GM12874 (cell line): ENCODE data around the gene IQSEC2.

Source experiments
- CTCF ChIP-seq: IDR thresholded peaks from 2 replicates; pipeline ENCODE4 v1.5.1; 2011; ENCODE audit warnings: low read depth, mild to moderate bottlenecking, control low read depth, low read length, moderate library complexity; ENCODE audit not compliant: insufficient read depth

IQSEC2 gene

DNA sequence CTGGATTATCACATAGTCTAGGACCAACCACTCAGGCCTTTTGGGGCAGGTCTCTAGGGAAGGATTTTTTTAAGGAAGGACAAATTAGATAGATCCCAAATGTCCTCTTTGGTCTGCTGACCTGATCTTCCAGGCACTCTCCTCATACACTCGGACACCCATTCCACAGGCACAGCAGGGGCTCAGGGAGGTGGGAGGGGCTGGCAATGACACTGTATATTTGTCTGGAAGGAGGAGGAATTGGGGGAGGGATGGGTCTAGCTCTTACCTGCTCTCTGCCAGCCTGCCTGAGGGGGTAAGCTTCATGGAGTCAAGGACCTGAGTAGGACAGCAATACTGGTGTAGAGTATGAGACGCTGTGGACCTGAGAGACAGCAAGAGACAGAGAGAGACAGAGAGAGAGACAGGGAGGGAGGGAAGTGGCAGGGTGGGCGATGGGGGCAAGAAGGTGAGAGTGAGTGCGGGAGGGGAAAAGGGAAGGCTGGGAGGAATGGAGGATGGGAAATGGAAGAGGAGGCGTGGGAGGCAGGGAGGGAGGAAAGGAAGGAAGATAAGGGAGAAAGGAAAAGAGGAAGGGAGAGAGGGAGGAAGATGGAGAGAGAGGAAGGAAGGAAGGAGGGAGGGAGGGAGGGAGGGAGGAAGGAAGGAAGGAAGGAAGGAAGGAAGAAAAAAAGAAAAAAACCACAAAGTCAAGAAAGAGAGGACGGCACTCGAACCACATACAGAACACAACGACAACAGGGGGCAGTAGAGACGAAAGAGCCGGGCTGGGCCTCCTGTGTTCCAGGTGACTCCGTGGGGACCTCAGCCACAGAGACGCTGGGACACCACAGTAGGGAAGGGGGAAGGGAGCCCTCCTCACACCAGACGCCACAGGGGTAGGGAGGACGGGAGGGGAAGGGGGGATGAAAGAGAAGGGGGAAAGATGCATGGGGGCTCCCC is 1.8 kb downstream of the IQSEC2 start:
- TF ChIP-seq CTCF: peak; percentile 28

DNA sequence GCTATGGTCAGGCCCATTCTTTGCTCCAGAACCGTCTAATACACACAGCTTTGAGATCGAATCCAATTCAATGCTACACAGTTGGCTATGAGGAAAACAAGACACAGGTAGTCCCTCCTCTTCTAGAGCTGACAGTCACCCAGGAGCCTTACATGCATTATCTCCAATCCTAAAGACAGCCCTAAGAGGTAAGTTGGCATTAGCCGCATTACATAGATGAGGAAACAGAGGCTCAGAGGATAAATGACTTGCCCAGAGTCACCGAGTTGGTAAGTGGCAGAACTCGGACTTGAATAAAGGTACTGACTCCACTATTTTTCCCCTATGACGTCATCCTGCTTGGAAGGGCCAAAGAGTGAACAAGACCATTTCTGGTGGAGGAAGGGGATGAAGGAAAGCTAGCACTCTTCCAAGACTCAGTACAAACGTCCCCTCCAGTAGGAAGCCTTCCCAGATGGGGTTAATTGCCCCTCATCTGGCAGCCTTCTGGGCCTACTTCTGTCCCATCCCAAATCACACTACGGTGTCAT is 8.5 kb downstream of the IQSEC2 start:
- no peak for TF ChIP-seq CTCF

DNA sequence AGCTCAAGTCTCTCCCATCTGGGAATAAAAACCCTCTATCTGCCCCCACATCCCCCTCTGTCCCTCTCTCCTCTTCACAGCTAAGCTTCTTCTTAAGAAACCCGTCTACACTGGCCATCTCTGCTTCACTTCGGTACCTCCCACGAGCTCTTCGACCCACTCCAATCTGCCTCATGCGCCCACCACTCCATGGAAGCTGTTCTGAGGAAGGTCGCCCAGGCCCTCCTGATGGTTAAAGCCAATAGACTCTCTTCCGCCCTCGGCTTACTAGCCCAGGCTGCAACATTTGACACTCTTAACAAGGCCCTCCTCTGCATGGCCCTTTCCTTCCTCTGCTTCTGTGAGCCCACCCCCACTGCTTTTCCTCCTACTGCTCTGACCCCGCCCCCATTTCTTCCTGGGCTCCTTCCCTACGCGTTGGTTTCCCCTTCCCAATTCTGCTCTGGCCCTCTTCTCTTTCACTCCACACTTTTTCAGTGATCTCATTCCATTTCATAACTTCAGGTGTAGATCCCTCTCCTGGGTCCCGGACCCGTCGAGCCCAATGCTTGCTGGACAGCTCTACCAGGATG is 11.8 kb downstream of the IQSEC2 start:
- TF ChIP-seq CTCF: no peak

GRCh38 chrX:53268173-53268572 is 13.2 kb downstream of the IQSEC2 start:
- no peak for TF ChIP-seq CTCF

DNA sequence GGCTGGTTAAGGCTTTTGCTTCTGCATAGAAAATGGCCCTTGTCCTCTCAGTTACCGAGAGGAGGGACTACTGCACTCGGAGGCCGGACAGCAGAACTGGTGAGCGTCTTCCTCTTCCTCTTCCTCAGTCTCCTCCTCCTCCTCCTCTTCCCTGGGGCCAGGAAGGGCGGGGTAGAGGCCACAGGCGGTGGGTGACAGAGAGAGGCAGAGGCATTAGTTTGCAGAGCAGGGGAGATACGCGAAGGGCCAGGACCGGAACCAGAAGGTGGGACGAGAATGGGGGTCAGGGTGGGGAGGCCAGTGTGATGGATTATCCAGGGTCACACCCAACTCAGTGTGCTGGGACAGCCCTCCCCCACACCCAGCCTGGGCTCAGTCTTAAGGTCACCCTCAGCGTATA is 14.5 kb downstream of the IQSEC2 start:
- no peak for TF ChIP-seq CTCF

GRCh38 chrX:53265771-53266574 is 15.4 kb downstream of the IQSEC2 start:
- TF ChIP-seq CTCF: no peak

- TF ChIP-seq CTCF: no peak
These were observed 17.7 kb downstream of the IQSEC2 start for GRCh38 chrX:53263597-53264094.
